ENCODE measurements around the gene SIGLEC5. TPM values are rescaled to one million over a fixed set of nuclear protein-coding genes. Genes with fewer than 3 reads are reported as not detected.
"Not testable (repeated sequence)": the region's sequence is repeated elsewhere in the genome, so short reads cannot be mapped to it uniquely, and the experiment has no call there.

The SIGLEC5 gene, protein sequence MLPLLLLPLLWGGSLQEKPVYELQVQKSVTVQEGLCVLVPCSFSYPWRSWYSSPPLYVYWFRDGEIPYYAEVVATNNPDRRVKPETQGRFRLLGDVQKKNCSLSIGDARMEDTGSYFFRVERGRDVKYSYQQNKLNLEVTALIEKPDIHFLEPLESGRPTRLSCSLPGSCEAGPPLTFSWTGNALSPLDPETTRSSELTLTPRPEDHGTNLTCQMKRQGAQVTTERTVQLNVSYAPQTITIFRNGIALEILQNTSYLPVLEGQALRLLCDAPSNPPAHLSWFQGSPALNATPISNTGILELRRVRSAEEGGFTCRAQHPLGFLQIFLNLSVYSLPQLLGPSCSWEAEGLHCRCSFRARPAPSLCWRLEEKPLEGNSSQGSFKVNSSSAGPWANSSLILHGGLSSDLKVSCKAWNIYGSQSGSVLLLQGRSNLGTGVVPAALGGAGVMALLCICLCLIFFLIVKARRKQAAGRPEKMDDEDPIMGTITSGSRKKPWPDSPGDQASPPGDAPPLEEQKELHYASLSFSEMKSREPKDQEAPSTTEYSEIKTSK
- total RNA-seq, result not detected

GRCh38 chr19:51630315-51630714 is at the start of gene SIGLEC5:
Gene SIGLEC5, minus strand, starts transcription at chr19:51630401. Its CDS starts 66 bp downstream, at chr19:51630335.
- ATAC-seq, result not testable (repeated sequence)

GRCh38 chr19:51676566-51677083 is 46.4 kb upstream of the SIGLEC5 start:
- no peak for ATAC-seq

GRCh38 chr19:51675911-51676565 is 45.8 kb upstream of the SIGLEC5 start:
- not testable (repeated sequence) for ATAC-seq

- no peak for ATAC-seq
These were observed 38.0 kb upstream of the SIGLEC5 start for GRCh38 chr19:51668216-51668615.

DNA sequence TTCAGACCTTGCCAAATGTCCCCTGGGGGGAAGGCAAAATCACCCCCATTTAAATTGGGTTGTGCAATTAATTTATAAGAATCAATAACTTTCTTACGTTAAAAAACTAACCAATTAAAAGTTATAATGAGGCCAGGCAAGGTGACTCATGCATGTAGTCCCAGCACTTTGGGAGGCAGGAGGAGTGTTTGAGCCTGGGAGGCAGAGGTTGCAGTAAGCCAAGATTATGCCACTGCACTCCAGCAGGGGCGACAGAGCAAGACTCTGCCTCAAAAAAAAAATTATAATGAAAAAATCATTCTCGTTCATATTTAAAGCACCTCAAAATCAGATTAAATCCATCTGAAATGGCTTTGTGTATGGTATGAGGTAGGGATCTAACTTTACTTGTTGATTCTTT is 34.8 kb upstream of the SIGLEC5 start:
- no peak for ATAC-seq

DNA sequence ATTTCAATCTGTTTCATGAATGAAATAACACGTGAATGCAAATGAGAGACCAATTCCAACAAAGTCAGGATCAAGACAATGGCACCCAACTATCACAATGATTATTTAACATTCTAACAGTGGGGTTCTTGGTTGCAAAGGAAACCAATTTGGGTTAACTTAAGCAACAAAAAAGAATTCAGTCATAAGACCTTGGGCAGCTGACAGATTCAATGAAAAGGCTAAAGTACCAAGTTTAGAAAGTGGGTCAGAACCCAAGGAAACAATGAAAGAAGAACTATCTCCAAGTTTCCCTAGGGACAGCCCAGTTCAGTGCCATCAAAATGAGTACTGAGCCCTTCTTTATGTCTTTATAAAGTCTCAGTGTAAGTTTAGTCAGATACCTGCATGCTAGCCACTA is 33.9 kb upstream of the SIGLEC5 start:
- ATAC-seq, result no peak

- ATAC-seq, result no peak
These were observed 33.4 kb upstream of the SIGLEC5 start for GRCh38 chr19:51663650-51664049.

DNA sequence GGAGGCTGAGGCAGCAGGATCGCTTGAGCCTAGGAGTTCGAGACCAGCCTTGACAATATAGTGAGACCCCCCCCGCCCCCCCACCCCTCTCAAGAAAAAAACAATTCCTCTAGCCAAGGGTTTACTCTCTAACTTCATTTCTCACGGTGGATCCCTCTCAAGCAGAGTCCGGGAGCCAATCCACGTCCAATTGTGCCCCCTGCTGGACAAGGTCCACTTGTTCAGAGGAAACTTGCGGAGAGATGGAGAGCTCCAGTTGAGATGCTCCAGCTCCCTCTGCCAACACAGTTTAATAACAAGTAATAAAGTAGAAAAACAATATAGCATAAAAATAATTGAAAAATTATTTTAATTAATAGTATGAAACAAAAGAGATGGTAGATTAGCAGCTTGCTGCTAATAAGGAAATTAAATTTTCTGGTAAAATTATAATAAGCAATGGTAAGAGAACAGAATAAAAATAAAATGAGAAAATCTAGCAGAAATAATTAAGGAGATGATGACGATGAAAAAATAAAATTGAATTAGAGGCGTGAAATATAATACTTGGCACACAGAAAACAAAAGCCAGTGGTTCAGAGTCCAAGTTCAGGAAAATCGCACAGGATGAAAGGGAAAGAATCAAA is 30.9 kb upstream of the SIGLEC5 start:
- peak; percentile 69 for ATAC-seq

DNA sequence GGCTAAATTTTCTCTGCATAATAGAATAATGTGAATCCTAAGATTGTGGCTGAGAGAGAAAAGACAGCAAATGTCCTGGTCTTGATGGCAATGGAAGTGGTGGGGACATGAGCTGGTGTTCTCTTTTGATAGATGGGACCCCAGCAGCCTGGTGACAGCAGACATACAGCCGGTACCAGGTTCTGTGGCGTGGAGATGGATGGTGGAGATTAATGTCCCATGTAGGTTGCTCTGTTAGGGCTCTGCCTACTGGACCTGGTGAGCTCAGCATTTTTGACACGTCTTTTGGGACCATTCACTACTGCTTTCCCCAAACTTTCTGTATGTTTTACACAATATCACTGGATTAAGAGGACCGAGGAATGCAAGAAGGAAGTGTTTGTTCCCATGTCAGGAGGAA is 24.6 kb upstream of the SIGLEC5 start:
- ATAC-seq, result no peak

- ATAC-seq, result no peak
These were observed 23.0 kb upstream of the SIGLEC5 start for GRCh38 chr19:51653162-51653561.

- ATAC-seq, result no peak
These were observed 22.1 kb upstream of the SIGLEC5 start for GRCh38 chr19:51652266-51652665.

DNA sequence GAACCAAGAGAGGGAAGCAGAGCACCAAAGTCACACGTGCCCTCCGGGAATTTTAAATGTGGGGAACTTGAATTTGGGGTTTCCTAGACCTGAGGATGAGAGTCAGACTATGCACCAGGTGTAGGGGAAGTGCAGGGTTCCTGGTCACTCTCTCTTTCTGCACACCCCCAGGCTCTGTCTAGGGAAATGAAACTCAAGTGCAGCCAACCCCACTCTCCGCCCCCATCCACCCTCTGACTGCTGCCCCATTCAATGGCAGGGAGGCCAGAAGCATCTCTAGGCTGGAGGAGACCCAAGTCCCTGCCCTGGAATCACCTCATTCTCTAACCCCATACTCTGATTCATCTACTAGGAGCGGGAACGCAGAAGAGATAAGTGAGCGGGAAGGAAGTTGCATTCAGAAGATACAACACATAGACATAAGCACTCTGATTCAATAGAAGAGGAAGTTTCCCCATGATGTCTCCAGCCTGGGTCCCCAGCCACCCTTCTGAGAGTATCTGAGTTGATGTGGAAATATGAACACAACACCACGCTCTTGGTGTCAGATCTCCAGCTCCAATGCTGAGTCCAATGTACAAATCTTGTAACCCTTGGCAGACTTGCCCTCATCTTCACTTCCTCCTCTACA is 21.1 kb upstream of the SIGLEC5 start:
- peak; percentile 31 for ATAC-seq

DNA sequence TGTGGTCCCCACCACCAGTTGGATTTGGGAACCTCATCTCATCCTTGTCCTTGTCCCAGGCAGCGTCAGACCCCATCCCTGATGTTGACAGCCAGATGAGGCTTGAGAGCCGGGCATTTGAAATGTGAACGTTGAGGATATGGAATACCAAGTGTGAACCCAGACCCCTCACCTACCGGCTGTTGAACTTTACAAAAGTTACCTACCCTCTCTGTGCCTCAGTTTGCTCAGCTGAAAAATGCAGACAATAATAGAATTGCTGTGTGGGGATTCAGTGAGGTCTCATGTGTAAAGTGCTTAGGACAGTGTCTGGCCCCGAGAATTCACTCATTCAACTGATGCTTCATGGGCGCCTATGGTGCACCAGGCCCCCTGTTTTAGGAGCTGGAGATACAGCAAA is 17.1 kb upstream of the SIGLEC5 start:
- no peak for ATAC-seq

DNA sequence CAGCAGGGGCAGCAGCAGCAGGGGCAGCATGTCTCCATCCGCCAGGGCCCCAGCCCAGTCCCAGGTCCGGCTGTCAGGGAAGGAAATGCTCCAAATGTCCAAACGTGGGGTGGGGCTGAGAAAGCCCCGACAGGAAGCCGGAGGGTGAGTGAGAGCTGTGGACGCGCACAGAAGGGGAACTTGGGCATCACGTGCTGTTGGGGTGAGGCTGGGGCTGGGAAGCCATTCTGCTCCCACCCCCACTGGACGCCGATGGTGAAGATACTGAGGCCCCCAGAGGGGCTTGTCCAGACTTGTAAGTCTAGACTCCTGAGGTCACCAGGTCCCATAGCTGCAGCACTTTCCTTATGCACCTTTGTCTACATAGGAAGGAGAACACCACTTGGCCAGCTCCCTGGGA is 16.5 kb upstream of the SIGLEC5 start, which contains the start of gene SIGLEC14:
TSS of gene SIGLEC14 (minus strand) at position 96 of the 400 bp plus-strand sequence. CDS start at position 30, 66 bp downstream.
- peak; percentile 31 for ATAC-seq

DNA sequence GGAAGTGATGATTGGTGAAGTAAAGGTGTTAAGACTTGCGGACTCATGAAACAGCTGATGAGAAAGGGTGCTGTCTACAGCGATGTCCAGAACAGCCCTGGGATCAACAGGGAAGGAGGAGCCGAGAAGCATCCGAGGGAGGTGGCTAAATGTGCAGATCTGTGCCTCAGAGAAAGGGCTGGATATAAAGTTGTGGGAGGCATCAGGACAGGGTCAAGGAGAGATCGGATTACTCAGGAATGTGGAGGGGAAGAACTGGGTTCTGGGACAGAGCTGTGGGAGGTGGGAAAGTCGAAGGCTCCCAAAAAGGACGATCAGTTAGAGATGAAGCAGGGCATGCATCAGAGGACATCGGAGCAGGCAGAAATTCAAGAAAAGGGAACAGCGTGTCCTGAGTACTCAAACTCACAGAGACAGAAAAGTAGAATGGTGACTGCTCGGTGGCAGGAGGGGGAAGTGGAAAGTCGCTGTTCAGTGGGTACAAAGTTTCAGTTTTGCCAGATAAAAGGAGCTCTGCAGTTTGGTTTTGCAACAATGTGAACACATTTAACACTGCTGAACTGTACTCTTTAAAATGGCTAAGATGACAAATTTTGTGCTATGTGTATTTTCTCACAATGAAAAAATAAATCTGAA is 14.6 kb upstream of the SIGLEC5 start:
- ATAC-seq, result no peak

DNA sequence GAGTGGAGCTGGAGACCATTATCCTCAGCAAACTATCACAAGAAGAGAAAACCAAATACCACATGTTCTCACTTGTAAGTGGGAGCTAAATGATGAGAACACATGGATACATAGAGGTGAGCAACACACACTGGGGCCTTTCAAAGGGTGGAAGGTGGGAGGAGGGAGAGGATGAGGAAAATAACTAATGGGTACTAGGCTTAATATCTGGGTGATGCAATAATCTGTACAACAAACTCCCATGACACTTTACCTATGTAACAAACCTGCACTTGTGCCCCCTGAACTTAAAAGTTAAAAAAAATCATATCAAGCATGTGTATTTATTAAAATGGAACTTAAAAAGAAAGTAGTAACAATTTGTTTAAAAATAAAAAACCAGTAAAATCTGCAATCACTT is 11.4 kb upstream of the SIGLEC5 start:
- ATAC-seq, result no peak

- no peak for ATAC-seq
These were observed 10.2 kb upstream of the SIGLEC5 start for GRCh38 chr19:51640386-51640785.

DNA sequence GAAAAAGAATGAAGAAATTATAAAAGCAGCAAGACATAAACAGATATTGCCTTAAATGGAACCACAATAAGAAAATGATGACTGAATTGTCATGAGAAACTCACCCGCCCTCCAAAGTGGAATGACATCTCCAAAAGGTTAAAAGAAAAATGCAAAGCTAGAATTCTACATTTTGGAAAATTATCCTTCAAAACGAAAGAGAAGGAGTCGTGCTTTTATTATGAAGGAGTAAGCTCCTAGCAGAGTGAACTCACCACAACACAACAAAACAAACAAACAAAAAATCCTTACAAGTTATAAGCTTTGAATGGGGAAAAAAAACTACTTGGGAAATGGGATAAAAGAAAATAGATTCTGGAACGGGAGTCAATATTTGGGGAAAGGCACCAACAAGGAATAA is 9.7 kb upstream of the SIGLEC5 start:
- ATAC-seq, result no peak

- ATAC-seq, result no peak
These were observed 7.3 kb upstream of the SIGLEC5 start for GRCh38 chr19:51637362-51637978.

DNA sequence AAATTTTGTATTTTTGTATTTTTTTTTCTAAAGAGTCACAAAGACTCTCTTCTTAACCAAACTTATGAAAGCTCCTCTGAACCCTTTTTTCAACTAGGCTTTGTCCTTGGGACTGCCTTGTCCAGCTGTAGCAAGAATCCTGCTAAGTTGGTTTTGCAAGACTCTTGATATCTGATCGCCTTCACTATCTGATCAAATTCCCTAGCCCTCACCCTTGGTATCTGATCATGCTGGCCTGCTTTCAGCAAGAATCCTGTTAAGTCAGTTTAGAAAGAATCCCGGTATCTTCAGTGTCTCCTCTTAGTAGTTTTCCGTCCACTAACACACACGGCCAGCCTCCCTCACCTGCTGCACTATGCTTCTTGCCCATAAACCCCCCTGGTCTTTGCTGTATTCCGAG is 1.9 kb upstream of the SIGLEC5 start:
- ATAC-seq, result no peak

GRCh38 chr19:51628153-51628939 is 1.9 kb downstream of the SIGLEC5 start:
- no peak for ATAC-seq
